ENCODE measurements around the gene TMPRSS7.

The TMPRSS7 gene

GRCh38 chr3:112104774-112105173, 70.2 kb downstream of the TMPRSS7 start:
- no peak for DNase-seq

- no peak for DNase-seq
Measured at GRCh38 chr3:112109322-112109721, 74.8 kb downstream of the TMPRSS7 start.

GRCh38 chr3:112111785-112112402, 77.4 kb downstream of the TMPRSS7 start:
- DNase-seq = peak; percentile 52

GRCh38 chr3:112114576-112115160, 80.1 kb downstream of the TMPRSS7 start:
- no peak for DNase-seq

GRCh38 chr3:112115161-112115739, 80.7 kb downstream of the TMPRSS7 start:
- DNase-seq = no peak

- DNase-seq = no peak
Measured at GRCh38 chr3:112115806-112116383, 81.4 kb downstream of the TMPRSS7 start.

- DNase-seq = no peak
Measured at GRCh38 chr3:112116748-112117186, 82.2 kb downstream of the TMPRSS7 start.

GRCh38 chr3:112117415-112117814, 82.9 kb downstream of the TMPRSS7 start:
- DNase-seq = no peak

GRCh38 chr3:112117841-112118571, 83.5 kb downstream of the TMPRSS7 start:
- no peak for DNase-seq

GRCh38 chr3:112119962-112120836, 85.7 kb downstream of the TMPRSS7 start:
- DNase-seq = no peak

- no peak for DNase-seq
Measured at GRCh38 chr3:112121577-112122547, 87.3 kb downstream of the TMPRSS7 start.

GRCh38 chr3:112122870-112123269, 88.3 kb downstream of the TMPRSS7 start:
- DNase-seq = no peak

GRCh38 chr3:112123548-112123947, 89.0 kb downstream of the TMPRSS7 start:
- no peak for DNase-seq

- DNase-seq = no peak
Measured at GRCh38 chr3:112124907-112125607, 90.5 kb downstream of the TMPRSS7 start.

GRCh38 chr3:112126511-112126911, 92.0 kb downstream of the TMPRSS7 start:
- no peak for DNase-seq

- no peak for DNase-seq
Measured at GRCh38 chr3:112127522-112128494, 93.3 kb downstream of the TMPRSS7 start.

- DNase-seq = peak; percentile 51
Measured at GRCh38 chr3:112128843-112129727, 94.5 kb downstream of the TMPRSS7 start.

Data from activated naive CD4-positive, alpha-beta T cell treated with anti-CD3 and anti-CD28 coated beads, Interleukin-2, amount 50 U/mL, for 16 hours (primary cell).